HG03432 (cell line): ENCODE data around the gene GCGR.

Source experiments
- ATAC-seq: cut with Tn5 transposase; IDR thresholded peaks from one replicate; pipeline ENCODE4 v1.9.1; 2021; ENCODE audit warnings: mild to moderate bottlenecking, moderate library complexity; ENCODE audit not compliant: unreplicated experiment

GCGR gene

GRCh38 chr17:81803728-81804558 is at the start of gene GCGR:
TSS of gene GCGR (plus strand) at chr17:81804150. CDS start at chr17:81809019, 4,869 bp downstream.
- no peak for ATAC-seq

GRCh38 chr17:81792675-81793615 is 11.0 kb upstream of the GCGR start:
- no peak for ATAC-seq

DNA sequence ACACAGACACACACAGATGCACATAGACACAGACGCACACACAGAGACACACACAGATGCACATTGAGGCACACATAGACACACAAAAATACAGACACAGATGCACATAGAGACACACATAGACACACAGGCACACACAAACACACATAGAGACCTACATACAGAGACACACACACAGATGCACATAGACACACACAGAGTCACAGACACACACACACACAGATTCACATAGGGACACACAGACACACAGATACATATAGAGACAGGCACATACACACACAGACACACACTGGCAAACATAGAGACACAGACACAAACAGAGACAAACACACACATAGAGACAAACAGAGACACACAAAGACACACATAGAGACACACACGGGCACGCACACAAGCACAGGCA is 9.9 kb upstream of the GCGR start:
- no peak for ATAC-seq

GRCh38 chr17:81794509-81794908 is 9.4 kb upstream of the GCGR start:
- ATAC-seq, result no peak

DNA sequence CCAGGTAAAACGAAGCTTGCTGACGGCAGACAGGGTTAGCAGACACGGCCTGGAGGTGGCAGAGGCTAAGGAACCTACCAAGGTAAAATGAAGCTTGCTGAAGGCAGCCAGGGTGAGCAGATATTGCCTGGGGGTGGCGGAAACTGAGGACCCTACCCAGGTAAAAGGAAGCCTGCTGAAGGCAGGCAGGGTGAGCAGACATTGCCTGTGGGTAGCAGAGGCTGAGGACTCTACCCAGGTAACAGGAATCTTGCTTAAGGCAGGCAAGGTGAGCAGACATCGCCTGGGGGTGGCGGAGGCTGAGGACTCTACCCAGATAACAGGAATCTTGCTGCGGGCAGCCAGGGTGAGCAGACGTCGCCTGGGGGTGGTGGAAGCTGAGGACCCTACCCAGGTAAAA is 2.6 kb upstream of the GCGR start:
- ATAC-seq, result no peak

GRCh38 chr17:81802048-81802758 is 1.7 kb upstream of the GCGR start:
- no peak for ATAC-seq

GRCh38 chr17:81802856-81803643 is 900 bp upstream of the GCGR start:
- no peak for ATAC-seq

GRCh38 chr17:81804559-81805399 is 829 bp downstream of the GCGR start:
- ATAC-seq, result no peak

- ATAC-seq, result no peak
These were observed 1.9 kb downstream of the GCGR start for GRCh38 chr17:81805707-81806460.

DNA sequence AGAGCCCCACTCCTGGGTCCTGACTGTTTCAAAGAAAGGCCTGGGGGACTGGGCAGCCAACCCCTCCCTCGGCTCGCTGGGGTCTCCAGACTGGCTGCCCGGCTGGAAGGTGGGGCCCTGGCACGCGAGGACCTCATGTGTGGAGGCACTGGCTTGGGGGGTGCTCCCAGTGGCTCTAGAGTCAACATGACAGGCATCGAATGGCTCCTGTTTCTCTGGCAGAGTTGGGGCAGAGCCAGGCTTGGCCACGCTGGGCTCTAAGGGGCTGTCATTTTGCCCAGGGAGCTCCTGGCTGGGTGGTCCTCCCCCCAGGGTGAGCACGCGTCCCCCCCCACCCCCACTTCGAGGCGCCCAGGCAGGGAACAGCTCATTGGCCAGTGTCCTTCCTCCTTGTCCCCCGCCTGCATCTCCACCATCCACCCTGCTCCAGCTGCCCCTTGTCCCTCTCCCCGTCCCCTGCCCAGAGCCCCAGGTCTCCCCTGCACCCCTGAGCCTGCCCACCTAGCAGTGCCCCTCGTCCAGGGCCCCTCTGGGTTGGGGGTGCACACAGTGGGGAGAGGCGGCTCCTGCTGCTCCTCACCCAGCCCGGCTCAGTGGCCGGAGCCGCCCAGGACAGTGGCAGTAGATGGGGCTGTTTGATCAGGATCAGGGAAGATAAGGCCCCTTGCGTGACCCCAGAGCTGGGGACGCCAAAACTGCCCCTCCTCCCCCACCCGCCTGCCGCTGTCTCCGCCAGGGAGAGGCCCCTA is 2.7 kb downstream of the GCGR start:
- ATAC-seq, result no peak

DNA sequence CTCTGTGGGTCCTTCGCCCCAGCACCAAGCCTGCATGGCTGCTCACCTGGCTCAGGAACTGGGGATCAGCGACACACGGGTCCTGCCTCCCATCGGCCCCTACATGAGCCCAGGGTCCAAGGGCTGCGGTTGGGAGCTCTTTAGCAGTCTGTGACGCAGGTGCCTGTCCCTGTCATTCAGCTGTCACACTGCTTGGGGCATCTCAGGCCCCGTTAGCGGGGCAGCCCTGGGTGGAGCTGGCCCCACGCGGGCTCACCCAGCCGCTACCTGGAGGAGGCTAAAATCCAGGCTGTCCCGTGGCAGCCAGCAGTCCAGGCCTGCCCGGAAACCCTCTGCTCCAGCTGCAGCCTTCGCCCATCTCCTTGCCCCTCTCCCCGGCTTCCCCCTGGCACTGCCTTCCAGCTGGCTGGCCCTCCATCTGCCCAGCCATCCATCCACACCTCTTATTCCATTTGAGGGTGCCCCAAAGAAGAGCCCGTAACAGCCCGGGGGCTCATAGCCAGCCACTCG is 3.3 kb downstream of the GCGR start:
- no peak for ATAC-seq

GRCh38 chr17:81807839-81808238 is 3.9 kb downstream of the GCGR start:
- no peak for ATAC-seq

- ATAC-seq, result no peak
These were observed 5.0 kb downstream of the GCGR start for GRCh38 chr17:81808778-81809555.

GRCh38 chr17:81809556-81809998 is 5.6 kb downstream of the GCGR start:
- no peak for ATAC-seq

- ATAC-seq, result no peak
These were observed 6.5 kb downstream of the GCGR start for GRCh38 chr17:81810476-81810875.

- no peak for ATAC-seq
These were observed 7.1 kb downstream of the GCGR start for GRCh38 chr17:81810892-81811704.
